Psoas muscle (tissue), 8 donors: ENCODE results near the gene ROBO2. TPM values are rescaled to one million over a fixed set of nuclear protein-coding genes. Genes with fewer than 3 reads are reported as not detected.

ENCODE experiments used
- ATAC-seq, 4 donors: fragments of 200-7000 bp; cut with Tn5 transposase; one replicate each; pipeline ENCODE4 v1.9.1; 2020; ENCODE audit warnings: moderate library complexity in 3 of 4, mild to moderate bottlenecking in 2 of 4
- DNase-seq, 2 donors: peaks; one replicate each; pipeline ENCODE4 v3.0.0-alpha.2; 2020
- H3K27ac ChIP-seq: fragments of 200-600 bp; one replicate; pipeline ENCODE4 v1.8.0; 2022
- H3K27me3 ChIP-seq, 3 donors: fragments of 200-600 bp in 1 of 3; one replicate each; pipeline versions ENCODE4 v1.6.1 to v1.8.0; 2013 to 2022; ENCODE audit warnings: low read length in 2 of 3, mild to moderate bottlenecking in 2 of 3, moderate library complexity in 1 of 3; ENCODE audit not compliant: insufficient read depth in 3 of 3
- H3K36me3 ChIP-seq, 2 donors: fragments of 200-600 bp in 1 of 2; one replicate each; pipeline versions ENCODE4 v1.6.1 to v1.8.0; 2013 to 2022; ENCODE audit warnings: low read depth in 1 of 2, mild to moderate bottlenecking in 1 of 2, moderate library complexity in 1 of 2; ENCODE audit not compliant: insufficient read depth in 1 of 2
- H3K4me1 ChIP-seq: fragments of 200-600 bp; one replicate; pipeline ENCODE4 v1.8.0; 2022
- H3K4me3 ChIP-seq: fragments of 200-600 bp; one replicate; pipeline ENCODE4 v1.8.0; 2022; ENCODE audit warnings: mild to moderate bottlenecking
- H3K9me3 ChIP-seq: fragments of 200-600 bp; one replicate; pipeline ENCODE4 v1.8.0; 2022
- CTCF ChIP-seq: fragments of 200-600 bp; IDR thresholded peaks from one replicate; pipeline ENCODE4 v1.8.0; 2022; ENCODE audit warnings: antibody characterized with exemption
- WGBS, 3 donors: extraction: QIAGEN DNeasy Blood & Tissue Kit; methylation state at CpG; one replicate each; pipeline versions ENCODE4 v1.1.6 to v1.1.7; 2013; 5-methylcytosine and 5-hydroxymethylcytosine counted together
- intact Hi-C, 2 donors: fragments of 100-400 bp; cut with DNase I; formaldehyde crosslinking; loops; one replicate each; pipeline versions ENCODE4 v1.11.0 to v1.14.2; 2022
- polyA plus RNA-seq, 3 donors: library from polyadenylated mRNA; stranded (reverse); fragments of 200-250 nt; gene quantifications; one replicate each; pipeline ENCODE4 v1.2.3, GENCODE V29; 2013
- total RNA-seq, 4 donors: library from RNA; stranded (reverse); fragmentation: NEBNext Ultra II Directional in 2 of 4; extraction: Animal tissue kit (Norgen Biotek cat#: 25700) in 2 of 4; gene quantifications; one replicate each; pipeline versions ENCODE4 v1.2.1 to v1.2.4, GENCODE V29; 2021 to 2023
- donor health status: healthy with polysubstance abuse.
- donor health status: DM: no; HTN: no; CAD: no; lungs with moderate emphysema.
- donor health status: Bipolar disorder and iron deficiency.
- donor health status: healthy.
- donor health status: DM: yes; HTN: yes; CAD: no.
- donor health status: DM: no; HTN: no; CAD: no.
- donor health status: DM: no; HTN: no; CAD: no.
- donor health status: DM: yes; HTN: yes; CAD: no.

The ROBO2 gene
- total and polyA plus RNA-seq, 7 donors = 0.03 to 0.39 (median 0.09) TPM; not detected in 1

DNA sequence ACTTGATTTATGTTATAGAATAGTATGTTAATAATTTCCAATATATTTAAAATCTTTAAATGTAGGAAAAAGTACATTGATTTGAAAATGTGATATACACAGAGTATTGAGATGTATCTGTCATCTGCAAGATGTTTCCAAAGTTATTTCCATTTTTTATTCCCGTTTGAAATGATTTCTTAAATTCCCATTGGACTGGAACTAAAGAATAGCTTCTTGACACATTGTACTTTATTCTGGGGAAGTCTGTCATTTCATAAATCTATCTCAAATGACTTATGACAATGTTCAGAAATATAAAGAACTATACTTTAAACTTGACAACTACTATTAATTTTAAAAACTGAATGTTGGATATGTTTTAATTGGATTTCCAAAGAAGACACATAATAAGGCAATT, 489.6 kb downstream of the ROBO2 start:
- WGBS, 3 donors = 65 to 79% (median 77%) methylated on average over 1 of the region's 1 CpG
- Histone ChIP-seq H3K27me3 (no peaks in the 10 kb centered on the region), H3K4me1 (no peaks in the 10 kb centered on the region), H3K9me3 (peaks cover 7% of the 10 kb centered on the region), H3K36me3 (no peaks in the 10 kb centered on the region), H3K4me3 (no peak overlapping the region), H3K27ac (no peak overlapping the region)
- TF ChIP-seq CTCF = no peak
- intact Hi-C loops = no loop called here
- ATAC-seq = no peak
- no peak for DNase-seq

DNA sequence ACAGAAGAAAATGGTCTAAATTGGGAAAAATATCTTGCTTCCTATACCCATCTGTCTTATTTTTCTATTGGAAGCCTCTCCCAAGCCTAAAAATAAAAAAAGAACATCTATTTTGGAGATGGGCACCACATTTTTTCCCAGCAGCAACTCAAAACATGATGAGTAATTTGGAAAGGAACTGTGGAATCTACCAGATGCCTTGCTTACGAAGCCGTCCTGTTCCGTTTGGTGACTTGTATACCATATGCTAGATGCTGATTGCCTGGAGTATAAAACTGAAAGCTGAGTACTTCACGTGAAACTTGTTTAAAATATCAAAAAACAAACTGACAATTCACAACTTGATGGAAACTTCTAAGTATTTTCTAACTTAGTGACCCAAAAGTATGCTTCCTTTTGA, 491.0 kb downstream of the ROBO2 start:
- WGBS, 3 donors = 24 to 32% (median 29%) methylated on average over 4 of the region's 4 CpGs
- Histone ChIP-seq H3K4me1 (no peaks in the 10 kb centered on the region), H3K4me3 (no peak overlapping the region), H3K36me3 (no peaks in the 10 kb centered on the region), H3K27ac (no peak overlapping the region), H3K9me3 (peaks cover 7% of the 10 kb centered on the region), H3K27me3 (no peaks in the 10 kb centered on the region)
- DNase-seq (no peak), ATAC-seq (no peak)
- no peak for TF ChIP-seq CTCF
- intact Hi-C loops = no loop called here

DNA sequence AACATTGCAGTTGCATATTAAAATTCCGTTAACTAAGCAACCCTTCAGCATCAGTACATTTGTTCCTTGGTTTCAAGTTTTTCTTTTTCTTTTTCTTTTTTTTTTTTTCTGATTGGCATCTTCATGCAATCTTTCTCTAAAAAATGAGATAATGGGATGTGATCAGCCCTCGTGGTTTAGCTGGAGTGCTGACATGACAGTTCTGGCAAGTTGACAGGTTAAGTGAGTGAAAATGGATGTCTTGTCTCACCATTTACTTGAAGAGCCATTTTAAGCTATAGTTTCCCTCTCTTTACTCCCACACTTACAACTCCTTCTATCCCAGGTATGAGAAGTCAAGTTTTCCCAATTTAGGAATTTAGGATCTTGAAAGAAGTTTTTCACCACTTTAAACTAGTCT, 495.2 kb downstream of the ROBO2 start:
- Histone ChIP-seq H3K27me3 (no peaks in the 10 kb centered on the region), H3K4me1 (no peaks in the 10 kb centered on the region), H3K9me3 (peaks cover 7% of the 10 kb centered on the region), H3K4me3 (no peak overlapping the region), H3K36me3 (no peaks in the 10 kb centered on the region), H3K27ac (no peak overlapping the region)
- TF ChIP-seq CTCF = no peak
- intact Hi-C loops = no loop called here
- no peak for DNase-seq
- 42 to 56% (median 51%) methylated on average over 2 of the region's 2 CpGs for WGBS, 3 donors
- no peak for ATAC-seq

DNA sequence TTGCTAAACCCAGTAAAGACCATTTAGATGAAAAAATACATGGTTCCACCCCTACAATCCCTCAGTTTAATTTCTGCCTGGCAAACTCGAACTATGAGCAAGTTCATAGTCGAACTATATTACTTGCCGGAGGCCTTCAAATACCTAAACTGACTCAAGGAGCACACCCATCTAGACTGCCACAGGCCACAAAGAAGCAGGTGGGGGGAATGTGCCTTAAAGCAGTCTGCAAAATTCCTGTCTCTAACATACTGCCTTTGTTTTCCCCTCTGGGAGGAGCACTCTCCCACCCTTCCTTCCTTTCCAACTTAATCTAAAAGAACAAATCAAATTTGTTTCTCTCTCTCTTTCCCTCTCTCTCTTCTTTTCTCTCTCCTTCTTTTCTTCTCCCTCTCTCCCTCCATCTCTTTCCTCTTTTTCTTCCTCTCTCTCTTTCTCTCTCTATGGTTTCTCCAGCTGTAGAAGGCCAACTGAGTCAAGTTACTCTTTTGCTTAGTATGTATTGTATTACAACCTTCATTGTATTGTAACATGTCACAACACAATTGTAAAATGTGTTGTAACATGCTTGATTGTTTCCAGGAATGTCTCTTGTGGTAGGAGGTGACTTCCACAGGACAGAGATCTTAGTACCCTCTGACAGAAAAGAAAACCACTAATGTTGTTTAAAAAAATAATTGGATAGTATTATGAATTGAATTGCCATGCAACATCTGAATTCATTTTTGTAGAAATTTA, 496.3 kb downstream of the ROBO2 start:
- ATAC-seq = no peak
- Histone ChIP-seq H3K4me3 (no peak overlapping the region), H3K27me3 (no peaks in the 10 kb centered on the region), H3K4me1 (no peaks in the 10 kb centered on the region), H3K36me3 (no peaks in the 10 kb centered on the region), H3K27ac (no peak overlapping the region), H3K9me3 (peaks cover 7% of the 10 kb centered on the region)
- WGBS, 3 donors = 88 to 92% (median 89%) methylated on average over 3 of the region's 3 CpGs
- intact Hi-C loops = no loop called here
- no peak for TF ChIP-seq CTCF
- no peak for DNase-seq

GRCh38 chr3:77539014-77539413, 499.1 kb downstream of the ROBO2 start:
- DNase-seq = no peak
- no peaks in the 10 kb centered on the region for H3K36me3 ChIP-seq
- intact Hi-C loops = no loop called here
- H3K4me1 ChIP-seq = no peaks in the 10 kb centered on the region
- H3K27me3 ChIP-seq = no peaks in the 10 kb centered on the region
- no peak for TF ChIP-seq CTCF
- no peak for ATAC-seq
- no peak overlapping the region for H3K27ac ChIP-seq
- no peaks in the 10 kb centered on the region for H3K9me3 ChIP-seq
- 94% methylated on average over 11 of the region's 11 CpGs for WGBS, 3 donors
- H3K4me3 ChIP-seq = no peak overlapping the region
